HG02623 (cell line): Measurements from ENCODE around the gene SMIM14.
"Not testable (repeated sequence)": the region's sequence is repeated elsewhere in the genome, so short reads cannot be mapped to it uniquely, and the experiment has no call there.

Experiments used
- ATAC-seq: cut with Tn5 transposase; IDR thresholded peaks from one replicate; pipeline ENCODE4 v1.9.1; 2021; ENCODE audit warnings: moderate library complexity; ENCODE audit not compliant: unreplicated experiment

SMIM14 gene

GRCh38 chr4:39597695-39598381 lies 40.8 kb downstream of the SMIM14 start:
- ATAC-seq = no peak

GRCh38 chr4:39596971-39597370 lies 41.7 kb downstream of the SMIM14 start:
- no peak for ATAC-seq

- ATAC-seq = no peak
Measured at GRCh38 chr4:39591290-39591689, 47.4 kb downstream of the SMIM14 start.

- no peak for ATAC-seq
Measured at GRCh38 chr4:39587881-39588280, 50.8 kb downstream of the SMIM14 start.

- ATAC-seq = no peak
Measured at GRCh38 chr4:39574946-39575345, 63.7 kb downstream of the SMIM14 start.

- ATAC-seq = no peak
Measured at GRCh38 chr4:39571504-39571903, 67.2 kb downstream of the SMIM14 start.

GRCh38 chr4:39571054-39571453 lies 67.6 kb downstream of the SMIM14 start:
- no peak for ATAC-seq

- no peak for ATAC-seq
Measured at GRCh38 chr4:39569209-39569608, 69.5 kb downstream of the SMIM14 start.

GRCh38 chr4:39568805-39569204 lies 69.9 kb downstream of the SMIM14 start:
- ATAC-seq = no peak

- ATAC-seq = no peak
Measured at GRCh38 chr4:39565878-39566600, 72.6 kb downstream of the SMIM14 start.

GRCh38 chr4:39563346-39563847 lies 75.3 kb downstream of the SMIM14 start:
- ATAC-seq = no peak

- no peak for ATAC-seq
Measured at GRCh38 chr4:39562792-39563191, 75.9 kb downstream of the SMIM14 start.

- ATAC-seq = no peak
Measured at GRCh38 chr4:39559626-39560025, 79.0 kb downstream of the SMIM14 start.

- no peak for ATAC-seq
Measured at GRCh38 chr4:39555472-39555871, 83.2 kb downstream of the SMIM14 start.

GRCh38 chr4:39548425-39549067 lies 90.1 kb downstream of the SMIM14 start:
- ATAC-seq = no peak

GRCh38 chr4:39544580-39545315 lies 93.9 kb downstream of the SMIM14 start:
- ATAC-seq = no peak

- ATAC-seq = not testable (repeated sequence)
Measured at GRCh38 chr4:39544080-39544479, 94.6 kb downstream of the SMIM14 start.

- ATAC-seq = no peak
Measured at GRCh38 chr4:39543034-39543433, 95.6 kb downstream of the SMIM14 start.

GRCh38 chr4:39542611-39543012 lies 96.1 kb downstream of the SMIM14 start:
- ATAC-seq = no peak

GRCh38 chr4:39541987-39542610 lies 96.6 kb downstream of the SMIM14 start:
- ATAC-seq = no peak
